Hepatocyte (in vitro differentiated cells): ENCODE data around the gene SNAPC2.

Experiments
- CTCF ChIP-seq: fragments of 200-600 bp; sonication (generic); IDR thresholded peaks from 2 replicates; pipeline ENCODE4 v1.5.1; 2016; ENCODE audit warnings: antibody characterized with exemption, mild to moderate bottlenecking; ENCODE audit not compliant: poor library complexity
- EZH2 ChIP-seq: fragments of 200-600 bp; sonication (generic); IDR thresholded peaks from 2 replicates; pipeline ENCODE4 v1.6.1; 2016; ENCODE audit warnings: antibody characterized with exemption, mild to moderate bottlenecking, borderline replicate concordance
- EZH2phosphoT487 ChIP-seq: fragments of 200-600 bp; sonication (generic); IDR thresholded peaks from one replicate; pipeline ENCODE4 v1.6.1; 2018; ENCODE audit warnings: antibody characterized with exemption, mild to moderate bottlenecking, low read depth, moderate library complexity; ENCODE audit not compliant: unreplicated experiment, severe bottlenecking

- no peak for TF ChIP-seq EZH2
- no peak for TF ChIP-seq CTCF
- no peak for TF ChIP-seq EZH2phosphoT487
These were observed 43.4 kb downstream of the SNAPC2 start for GRCh38 chr19:7963566-7963965.
